IPS DF 4.7 (cell line): ENCODE measurements around the gene BPTF.
"Not testable (repeated sequence)": the region's sequence is repeated elsewhere in the genome, so short reads cannot be mapped to it uniquely, and the experiment has no call there.

Source experiments
- DNase-seq: peaks from one replicate; pipeline ENCODE4 v3.0.0-alpha.2; 2013; ENCODE audit warnings: low spot score; ENCODE audit errors: extremely low read depth

The BPTF gene

DNA sequence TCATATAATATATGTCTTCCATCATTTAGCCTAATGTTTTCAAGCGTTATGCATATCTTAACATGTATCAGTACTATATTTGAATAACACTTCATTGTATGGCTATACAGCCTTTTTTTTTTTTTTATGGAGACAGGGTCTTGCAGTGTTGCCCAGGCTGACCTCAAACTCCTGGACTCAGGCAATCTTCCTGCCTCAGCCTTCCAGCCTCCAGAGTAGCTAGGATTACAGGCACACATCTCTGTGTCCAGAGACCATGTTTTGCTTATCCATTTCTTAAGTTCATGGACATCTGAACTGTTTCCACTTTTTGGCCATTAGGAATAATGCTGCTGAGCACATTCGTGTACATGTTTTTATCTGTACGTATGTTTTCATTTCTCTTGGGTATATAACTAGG is 7.8 kb downstream of the BPTF start:
- DNase-seq, result no peak

DNA sequence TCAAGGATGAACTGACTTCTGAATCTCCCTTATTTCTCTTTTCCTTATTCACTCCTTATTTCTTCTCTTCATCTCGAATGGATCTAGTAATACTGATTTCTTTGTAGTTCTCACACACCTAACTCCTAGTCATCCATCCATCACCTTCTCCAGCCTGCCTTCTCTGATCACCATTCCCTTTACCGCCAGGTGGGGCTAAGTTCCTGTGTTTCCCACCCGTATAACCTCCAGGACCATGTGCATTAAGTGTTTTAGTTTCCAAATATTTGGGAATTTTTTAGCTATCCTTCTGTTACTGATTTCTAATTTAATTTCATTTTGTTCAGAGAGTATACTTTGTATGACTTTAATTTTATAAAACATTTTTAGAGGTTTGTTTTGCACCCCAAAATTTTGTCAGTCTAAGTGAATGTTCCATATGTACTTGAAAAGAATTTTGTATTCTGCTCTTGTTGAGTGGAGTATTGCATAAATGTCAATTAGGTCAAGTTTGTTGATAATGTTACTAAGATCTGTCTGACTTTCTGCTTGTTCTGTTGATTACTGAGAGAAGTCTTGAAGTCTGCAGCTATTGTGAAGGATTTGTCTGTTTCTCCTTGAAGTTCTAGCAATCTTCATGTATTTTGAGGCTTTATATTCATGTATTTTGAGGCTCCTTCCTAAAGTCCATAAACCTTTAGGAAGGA is 8.8 kb downstream of the BPTF start:
- DNase-seq, result no peak

DNA sequence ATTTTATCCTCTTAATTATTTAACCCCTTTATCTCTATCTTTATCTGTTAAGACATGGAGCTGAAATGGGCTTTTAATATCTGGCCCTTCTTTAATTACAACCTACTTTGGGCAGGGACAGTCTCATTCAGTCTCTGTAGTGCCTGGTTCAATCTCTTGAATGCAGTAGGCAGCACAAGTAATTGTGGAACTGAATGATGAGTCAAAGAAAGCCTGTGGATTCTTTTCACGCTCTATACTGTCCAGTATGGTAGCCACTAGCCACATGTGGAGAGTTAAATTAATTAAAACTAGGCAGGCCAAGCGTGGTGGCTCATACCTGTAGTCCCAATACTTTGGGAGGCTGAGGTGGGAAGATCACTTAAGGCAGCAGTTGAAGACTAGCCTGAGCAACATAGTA is 9.3 kb downstream of the BPTF start:
- no peak for DNase-seq

DNA sequence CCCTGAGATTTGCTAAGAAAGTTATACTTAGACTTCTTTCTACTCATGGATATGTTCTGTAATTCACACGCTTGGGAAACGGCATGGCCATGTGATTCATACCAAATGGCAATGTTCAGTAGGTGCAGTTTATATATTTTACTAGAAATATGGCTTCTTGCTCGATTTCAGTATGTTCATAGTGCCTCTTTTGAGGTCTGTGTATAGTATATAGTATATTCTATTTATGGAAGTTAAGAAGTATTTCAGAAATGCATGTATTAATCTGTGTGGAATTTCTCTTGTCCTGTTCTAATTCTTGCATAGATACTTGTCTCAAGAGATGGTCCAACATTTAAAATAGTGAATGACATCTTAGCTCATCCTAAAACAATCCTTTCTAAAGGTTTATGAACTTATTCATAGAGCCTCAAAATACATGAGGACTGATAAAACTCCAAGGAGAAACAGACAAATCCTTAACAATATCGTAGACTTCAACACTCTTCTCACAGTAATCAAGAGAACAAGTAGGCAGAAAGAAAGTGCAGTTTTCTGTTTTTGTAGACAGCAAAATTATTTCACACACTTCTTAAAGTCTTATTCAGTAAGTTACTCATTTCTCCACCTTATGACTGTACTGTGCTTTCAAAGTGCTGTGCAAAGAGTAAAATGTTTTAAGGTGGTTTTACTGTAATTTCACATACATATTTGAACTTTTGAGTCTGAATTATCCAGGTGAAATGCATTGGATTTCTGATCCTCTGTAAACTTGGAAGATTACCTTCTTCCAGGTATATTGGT is 11.1 kb downstream of the BPTF start:
- no peak for DNase-seq

DNA sequence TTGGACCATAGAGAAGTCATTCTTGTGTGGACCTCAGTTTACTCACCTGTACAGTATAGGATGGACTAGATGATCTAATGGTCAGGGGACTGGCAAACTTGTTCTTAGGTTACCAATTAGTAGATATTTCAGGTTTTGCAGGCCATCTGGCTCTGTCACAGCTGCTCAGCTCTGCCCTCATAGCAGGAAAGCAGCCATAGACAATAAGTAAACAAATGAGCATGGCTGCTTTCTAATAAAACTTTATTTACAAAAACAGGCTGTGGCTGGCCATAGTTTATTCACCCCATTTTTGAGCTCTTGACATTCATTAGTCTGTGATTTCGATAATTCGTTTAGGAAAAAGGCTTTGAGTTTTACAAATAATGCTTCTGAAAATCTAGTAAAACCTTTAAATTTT is 12.7 kb downstream of the BPTF start:
- no peak for DNase-seq

DNA sequence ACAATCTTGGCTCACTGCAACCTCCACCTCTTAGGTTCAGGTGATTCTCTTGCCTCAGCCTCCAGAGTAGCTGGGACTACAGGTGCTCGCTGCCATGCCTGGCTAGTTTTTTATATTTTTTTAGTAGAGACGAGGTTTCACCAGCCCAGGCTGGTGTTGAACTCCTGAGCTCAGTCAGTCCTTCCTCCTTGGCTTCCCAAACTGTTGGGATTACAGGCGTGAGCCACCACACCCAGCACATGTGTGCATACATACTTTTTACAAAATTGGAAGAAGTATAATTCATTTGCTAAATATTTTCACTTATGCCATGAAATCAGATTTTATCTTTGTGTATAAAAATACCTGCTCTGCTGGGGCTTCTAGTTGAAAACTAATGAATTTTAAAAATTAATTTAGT is 13.2 kb downstream of the BPTF start:
- no peak for DNase-seq

DNA sequence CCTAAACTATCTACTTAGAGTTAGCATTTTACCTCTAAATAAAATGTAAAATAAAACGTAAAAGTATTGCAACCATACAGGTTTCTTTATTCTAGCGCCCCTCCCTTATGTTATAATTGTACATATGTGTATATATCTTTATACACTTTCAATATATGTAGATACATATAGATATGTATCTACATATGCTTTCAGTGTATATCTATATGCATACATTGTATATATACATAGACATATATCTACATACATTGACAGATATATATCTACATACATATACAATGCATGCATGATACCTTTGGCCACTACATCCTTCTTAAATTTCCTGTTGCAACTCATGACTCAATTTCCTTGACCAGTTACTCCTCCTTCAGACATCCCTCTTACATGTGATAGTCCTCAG is 16.7 kb downstream of the BPTF start:
- DNase-seq, result no peak

DNA sequence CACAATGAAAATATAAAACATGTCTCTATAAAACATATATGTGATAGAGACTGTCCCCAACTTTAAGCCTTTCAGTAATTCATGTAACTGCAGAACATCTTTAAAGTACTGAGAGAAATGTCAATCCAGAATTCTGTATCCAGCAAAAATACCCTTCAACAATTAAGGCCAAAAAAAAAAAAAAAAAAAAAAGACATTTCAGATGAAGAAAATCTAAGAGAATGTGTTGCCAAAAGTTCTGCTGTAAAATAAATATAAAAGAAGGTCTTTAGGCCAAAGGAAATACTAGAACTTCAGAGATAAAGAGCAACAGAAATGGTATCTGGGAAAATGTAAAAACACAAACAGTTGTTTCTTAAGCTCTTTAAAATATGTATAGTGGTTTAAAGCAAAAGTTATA is 17.3 kb downstream of the BPTF start:
- no peak for DNase-seq

DNA sequence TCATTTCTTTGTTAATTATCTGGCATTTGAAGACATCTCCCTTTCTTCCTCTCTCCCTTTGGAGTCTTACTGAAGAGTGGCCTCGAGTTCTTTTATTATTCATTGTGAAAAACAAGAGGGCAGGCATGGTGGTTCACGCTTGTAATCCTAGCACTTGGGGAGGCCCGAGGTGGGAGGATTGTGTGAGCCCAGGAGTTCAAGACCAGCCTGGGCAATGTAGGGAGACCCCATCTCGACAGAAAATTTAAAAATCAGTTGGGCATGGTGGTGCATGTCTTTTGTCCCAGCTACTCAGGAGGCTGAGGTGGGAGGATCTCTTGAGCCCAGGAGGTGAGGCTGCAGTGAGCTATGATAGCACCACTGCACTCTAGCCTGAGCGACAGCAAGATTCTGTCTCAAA is 20.1 kb downstream of the BPTF start:
- DNase-seq, result no peak

DNA sequence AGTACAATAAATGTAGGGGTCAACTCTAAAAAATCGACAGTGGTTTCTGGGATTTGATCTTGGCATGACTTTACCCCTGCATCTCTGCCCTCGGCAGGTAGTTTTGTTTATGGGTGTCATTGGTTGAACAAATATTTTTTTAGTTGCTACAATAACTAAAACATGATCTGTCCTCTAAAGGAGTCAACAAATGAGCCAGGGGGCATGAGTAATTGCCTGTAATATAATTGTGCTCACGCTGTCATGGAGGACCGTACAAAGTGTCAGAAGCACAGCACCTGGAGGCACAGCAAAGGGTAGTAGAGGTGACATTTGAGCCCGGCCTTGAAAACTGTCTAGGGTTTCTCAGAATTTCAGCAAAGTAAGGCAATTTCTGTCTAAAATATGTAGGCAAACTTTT is 22.9 kb downstream of the BPTF start:
- DNase-seq, result not testable (repeated sequence)

DNA sequence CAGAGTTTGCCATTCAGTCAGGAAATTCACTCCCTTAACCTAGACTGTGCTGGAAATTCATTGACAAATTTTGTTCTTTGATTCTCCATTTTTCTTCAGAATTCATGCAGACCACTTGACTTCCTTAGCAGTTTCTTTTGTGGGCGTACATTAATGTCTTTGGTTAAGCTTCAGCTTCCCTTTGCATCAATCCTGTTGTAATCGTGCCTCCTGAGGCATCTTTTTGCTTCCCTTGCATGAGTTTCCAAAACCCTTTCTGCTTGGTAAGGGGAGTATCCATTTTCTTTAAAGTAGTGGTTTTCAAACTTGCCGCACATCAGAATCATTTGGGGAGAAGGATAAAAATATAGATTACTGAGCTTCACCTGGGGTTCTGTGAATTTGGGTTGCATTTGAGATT is 23.5 kb downstream of the BPTF start:
- DNase-seq, result not testable (repeated sequence)

DNA sequence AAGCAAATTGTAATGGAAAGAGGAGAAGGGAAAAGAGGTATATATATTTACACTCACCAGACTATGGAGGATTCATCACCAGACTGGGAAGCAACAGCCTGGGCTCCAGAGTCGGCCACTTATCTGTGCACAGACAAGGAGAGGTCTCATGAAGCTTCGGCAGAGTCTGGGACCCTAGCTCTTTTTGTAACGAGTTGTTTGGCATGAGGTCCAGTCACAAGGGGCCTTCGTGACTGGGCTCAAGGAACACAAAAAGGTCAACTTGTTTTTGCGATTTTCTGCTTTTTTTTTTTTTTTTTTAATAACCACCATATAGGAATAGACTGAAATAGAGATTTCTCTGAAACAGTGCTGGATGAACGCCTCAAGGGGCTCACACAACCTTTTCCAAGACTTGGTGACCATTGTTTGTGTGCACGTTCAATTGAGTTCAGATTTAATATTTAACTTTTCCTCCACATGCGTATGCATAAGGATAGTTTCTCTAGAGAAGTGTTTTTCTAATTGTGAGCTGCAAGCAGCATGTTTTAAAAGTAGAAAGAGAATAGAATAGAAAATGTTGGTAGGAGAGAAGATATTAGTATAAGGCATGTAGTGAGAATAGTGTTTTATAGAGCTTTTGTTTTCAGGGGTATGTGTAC is 25.8 kb downstream of the BPTF start:
- no peak for DNase-seq

DNA sequence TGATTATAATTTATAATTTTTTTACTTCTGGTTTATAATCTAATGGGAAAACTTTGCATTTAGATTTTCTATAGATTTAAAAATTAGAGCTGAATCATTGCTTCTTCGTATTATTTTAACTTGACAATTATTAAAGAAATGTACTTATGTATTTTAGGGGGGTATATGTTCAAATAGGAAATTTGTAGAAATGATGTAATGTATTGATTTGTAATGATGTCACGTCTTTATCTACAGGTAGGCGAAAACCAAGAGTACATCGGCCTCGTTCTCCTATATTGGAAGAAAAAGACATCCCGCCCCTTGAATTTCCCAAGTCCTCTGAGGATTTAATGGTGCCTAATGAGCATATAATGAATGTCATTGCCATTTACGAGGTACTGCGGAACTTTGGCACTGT is 28.4 kb downstream of the BPTF start:
- no peak for DNase-seq

DNA sequence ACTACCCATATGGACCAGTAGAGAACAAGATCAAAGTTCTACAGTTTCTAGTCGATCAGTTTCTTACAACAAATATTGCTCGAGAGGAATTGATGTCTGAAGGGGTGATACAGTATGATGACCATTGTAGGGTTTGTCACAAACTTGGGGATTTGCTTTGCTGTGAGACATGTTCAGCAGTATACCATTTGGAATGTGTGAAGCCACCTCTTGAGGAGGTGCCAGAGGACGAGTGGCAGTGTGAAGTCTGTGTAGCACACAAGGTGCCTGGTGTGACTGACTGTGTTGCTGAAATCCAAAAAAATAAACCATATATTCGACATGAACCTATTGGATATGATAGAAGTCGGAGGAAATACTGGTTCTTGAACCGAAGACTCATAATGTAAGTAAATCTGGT is 29.1 kb downstream of the BPTF start:
- no peak for DNase-seq

DNA sequence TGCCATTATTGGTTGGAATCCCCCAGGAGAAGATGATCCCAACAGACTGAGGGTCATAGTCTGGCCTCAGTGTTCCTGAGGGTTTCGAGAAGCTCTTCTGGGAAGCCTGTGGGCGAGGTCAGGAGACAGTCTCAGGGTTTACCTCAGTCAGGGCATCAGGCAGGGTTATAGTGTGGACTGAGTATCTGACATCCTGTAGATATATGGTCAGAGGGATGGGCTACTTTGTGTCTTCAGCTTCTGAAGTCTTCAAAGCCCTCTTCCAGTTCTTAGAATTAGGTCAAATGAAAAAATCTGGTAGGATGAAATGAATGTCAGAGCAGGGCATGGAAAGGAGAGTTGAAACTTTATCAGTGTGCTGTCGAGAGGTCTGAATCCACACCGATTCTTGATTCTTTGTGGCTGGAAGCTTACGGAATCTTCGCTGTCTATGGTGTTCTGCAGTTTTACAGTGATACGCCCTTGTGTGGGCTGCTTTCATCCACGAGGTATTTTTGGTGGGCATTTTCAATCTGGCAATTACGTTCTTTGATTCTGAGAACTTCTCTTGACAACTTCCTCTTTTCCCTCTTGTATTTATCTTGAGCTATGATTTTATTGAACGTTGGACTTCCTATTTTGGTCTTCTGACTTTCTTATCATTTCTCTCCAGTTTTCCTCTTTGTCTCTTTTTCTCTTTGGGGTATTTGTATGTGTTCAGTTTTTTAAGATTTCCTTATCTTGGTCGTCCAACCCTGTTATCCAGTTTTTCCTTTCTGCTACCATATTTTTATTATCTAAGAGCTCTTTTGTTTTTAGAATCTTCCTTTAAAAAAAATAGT is 30.4 kb downstream of the BPTF start:
- DNase-seq, result no peak

DNA sequence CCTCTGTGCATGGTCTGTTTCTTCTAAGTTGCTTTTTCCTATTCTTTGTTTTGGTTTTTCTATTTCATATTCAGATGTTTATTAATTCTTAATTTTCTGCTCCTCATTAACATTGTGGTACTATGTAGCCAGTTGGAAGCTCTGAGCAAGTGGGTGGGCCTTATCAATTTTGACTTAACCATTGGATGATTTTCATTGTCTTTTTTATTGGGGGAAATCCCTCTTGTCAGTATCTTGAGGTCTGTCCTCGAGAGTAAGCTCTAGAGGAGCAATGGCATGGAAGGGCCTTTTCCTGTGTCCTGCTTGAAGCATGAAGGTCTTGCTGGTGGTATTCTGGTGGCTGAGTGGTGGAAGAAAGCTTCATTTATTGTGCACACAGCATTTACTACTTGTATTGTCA is 31.1 kb downstream of the BPTF start:
- not testable (repeated sequence) for DNase-seq

DNA sequence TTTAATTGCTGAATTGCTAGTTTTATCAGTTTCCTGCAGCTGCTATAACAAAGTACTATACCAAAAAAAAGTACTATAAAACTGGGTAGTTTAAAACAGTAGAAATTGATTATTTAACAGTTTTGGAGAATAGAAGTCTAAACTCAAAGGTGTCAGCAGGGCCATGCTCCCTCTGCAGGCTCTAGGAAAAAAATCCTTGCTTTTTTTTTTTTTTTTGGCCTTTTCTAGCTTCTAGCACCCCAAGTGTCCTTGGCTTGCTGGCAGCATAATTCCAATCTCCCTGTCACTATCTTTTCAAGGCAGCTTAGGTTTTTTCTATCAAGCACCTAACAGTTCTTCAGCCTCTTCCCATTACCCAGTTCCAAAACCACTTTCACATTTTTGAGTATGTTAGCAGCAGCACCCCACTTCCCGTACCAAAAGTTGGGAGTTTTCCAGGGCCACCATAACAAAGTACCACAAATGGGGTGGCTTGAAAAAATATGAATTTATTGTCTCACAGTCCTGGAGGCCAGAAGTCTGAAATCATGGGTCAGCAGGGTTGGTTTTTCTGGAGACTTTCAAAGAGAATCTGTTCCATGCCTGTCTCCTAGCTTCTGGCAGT is 37.4 kb downstream of the BPTF start:
- no peak for DNase-seq

DNA sequence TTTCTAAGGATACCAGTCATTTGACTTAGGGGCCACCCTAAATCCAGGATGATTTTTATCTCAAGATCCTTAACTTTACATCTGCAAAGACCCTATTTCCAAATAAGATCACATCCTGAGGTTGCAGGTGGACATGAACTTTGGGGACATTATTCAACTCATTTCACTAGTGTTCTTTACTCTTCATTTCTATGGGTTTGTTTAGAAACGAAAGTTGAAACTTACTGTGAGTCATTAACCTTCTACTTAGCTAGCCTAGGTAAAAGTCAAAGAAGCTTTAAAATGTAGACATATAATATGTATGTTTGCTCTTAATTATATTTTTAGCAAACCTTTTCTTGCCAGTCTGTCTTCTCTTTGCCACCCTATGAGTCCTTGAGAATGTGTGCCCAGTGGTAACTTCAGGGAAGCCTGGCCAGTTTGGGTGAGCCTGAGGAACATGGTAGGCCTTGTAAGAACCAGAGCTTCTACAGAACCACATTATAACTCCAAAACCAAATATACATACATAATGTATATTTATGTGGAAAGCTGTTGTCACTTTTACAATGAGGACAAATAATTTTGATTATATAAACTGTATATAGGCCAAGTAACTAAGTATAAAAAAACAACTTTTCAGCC is 38.4 kb downstream of the BPTF start:
- no peak for DNase-seq

DNA sequence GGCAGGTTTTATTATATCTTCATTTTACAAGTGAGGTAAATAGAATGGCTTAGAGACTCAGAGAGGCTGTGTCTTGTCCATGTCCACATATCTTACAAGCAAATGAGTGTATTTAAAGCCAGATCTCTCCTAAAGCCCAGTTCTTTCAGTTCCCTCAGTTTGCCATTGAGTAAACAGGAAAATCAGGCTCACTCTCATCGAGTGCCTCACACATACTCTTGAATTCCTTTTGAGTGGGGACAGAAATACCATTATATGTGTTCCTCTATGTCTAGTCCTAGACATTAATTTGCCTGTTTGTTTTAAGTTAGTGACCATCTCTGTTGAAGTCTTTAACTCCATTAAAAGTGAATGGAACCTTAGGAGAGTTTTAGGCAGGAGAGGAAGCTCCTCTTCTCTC is 40.1 kb downstream of the BPTF start:
- no peak for DNase-seq

DNA sequence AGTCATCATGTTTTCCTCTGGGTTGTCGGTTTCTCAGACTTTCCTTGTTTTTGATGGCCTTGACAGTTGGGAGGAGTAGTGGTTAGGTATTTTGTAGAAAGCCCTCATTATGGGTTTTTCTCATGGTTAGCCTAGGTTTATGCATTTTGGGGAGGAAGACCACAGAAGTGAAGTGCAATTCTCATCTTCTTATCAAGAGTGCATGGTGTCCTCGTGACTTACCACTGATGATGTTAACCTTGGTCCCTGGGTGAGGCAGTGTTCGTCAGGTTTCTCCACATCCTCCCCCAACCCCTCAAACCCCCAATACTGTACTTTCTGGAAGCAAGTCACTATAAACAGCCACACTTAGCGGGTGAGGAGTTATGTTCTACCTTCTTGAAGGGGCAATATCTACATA is 42.3 kb downstream of the BPTF start:
- DNase-seq, result no peak

DNA sequence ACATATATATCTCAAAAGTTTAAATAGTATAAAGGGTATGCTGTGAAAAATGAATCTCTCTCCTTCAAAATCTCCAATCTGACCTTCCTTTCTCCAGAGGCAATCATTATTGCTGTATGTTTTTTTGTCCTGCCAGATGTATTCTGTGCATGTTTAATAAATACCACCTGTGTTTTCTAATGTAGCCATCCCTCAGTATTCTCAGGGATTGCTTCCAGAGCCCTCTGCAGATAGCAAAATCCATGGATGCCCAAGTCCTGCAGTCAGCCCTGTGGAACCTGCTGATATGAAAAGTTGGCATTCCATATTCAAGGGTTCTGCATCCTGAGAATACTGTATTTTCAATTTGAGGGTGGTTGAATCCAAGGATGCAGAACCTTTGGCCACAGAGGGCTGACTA is 42.9 kb downstream of the BPTF start:
- no peak for DNase-seq
